ENCODE measurements around the gene RPS6KA2. TPM values are rescaled to one million over a fixed set of nuclear protein-coding genes. Genes with fewer than 3 reads are reported as not detected.
A peak's percentile ranks its signal among the peaks of the same experiment; 100 is the strongest.

RPS6KA2 gene
- total RNA-seq, 3 donors from 2014 or later (not counting 1 experiment from before 2014, with no cell fraction given): 2.8 to 4.5 (median 2.9) TPM

DNA sequence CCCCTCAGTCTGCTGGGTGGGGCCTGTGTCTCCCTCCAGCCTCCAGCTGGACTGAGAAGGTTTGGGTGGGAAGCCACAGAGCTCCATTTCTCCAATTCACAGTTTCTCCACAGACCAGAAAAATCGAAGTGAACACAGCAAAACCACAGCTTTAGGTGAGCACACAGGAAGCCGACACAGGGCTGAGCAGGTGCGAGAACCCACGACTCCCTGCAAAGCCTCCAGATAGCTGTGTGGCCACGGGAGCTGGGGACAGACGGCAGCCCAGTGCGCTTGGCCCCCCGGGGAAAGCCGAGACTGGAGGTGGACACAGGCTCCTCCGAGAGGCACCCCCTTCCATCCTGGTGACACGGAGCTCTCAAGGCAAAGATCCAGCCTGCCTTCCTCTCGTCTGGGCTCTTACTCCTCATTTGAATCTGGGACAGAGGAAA is 215.3 kb downstream of the RPS6KA2 start:
- Mint-ChIP-seq H3K27me3 (ENCODE audit: low read depth in 2 of 2) (peaks cover 18 to 28% of the 10 kb centered on the region in 2 donors), H3K27ac (peak overlapping the region in 1 of 2 donors; percentile 18), H3K4me3 (peak overlapping the region; percentile 26), H3K36me3 (no peaks in the 10 kb centered on the region), H3K9me3 (peaks cover 3 to 11% of the 10 kb centered on the region in 2 donors), H3K4me1 (peaks cover 32 to 48% of the 10 kb centered on the region in 2 donors)
- peak in 1 of 2 donors; percentile 73 for DNase-seq
- Histone ChIP-seq H3K4me3 (ENCODE audit: low read length) (no peak overlapping the region), H3K9me3 (ENCODE audit: control insufficient read depth, insufficient read depth, low read length) (peaks cover 3% of the 10 kb centered on the region), H3K36me3 (ENCODE audit: control insufficient read depth, insufficient read depth, low read length) (no peaks in the 10 kb centered on the region), H3K27ac (ENCODE audit: low read length) (no peak overlapping the region), H3K4me1 (ENCODE audit: control insufficient read depth, insufficient read depth, low read length) (peaks cover 57% of the 10 kb centered on the region), H3K27me3 (ENCODE audit: control insufficient read depth, insufficient read depth, low read length) (no peaks in the 10 kb centered on the region)
- TF ChIP-seq, protein P1, sequence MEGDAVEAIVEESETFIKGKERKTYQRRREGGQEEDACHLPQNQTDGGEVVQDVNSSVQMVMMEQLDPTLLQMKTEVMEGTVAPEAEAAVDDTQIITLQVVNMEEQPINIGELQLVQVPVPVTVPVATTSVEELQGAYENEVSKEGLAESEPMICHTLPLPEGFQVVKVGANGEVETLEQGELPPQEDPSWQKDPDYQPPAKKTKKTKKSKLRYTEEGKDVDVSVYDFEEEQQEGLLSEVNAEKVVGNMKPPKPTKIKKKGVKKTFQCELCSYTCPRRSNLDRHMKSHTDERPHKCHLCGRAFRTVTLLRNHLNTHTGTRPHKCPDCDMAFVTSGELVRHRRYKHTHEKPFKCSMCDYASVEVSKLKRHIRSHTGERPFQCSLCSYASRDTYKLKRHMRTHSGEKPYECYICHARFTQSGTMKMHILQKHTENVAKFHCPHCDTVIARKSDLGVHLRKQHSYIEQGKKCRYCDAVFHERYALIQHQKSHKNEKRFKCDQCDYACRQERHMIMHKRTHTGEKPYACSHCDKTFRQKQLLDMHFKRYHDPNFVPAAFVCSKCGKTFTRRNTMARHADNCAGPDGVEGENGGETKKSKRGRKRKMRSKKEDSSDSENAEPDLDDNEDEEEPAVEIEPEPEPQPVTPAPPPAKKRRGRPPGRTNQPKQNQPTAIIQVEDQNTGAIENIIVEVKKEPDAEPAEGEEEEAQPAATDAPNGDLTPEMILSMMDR (IDR thresholded peaks at IDR 0.05): no peak
- ATAC-seq: peak in 2 of 3 donors; percentile 41 to 42
- WGBS (ENCODE audit: insufficient coverage): 17% methylated on average over 12 of the region's 12 CpGs
- intact Hi-C loops (cut with micrococcal nuclease): no loop called here

GRCh38 chr6:166411271-166411670 is 215.8 kb downstream of the RPS6KA2 start:
- Mint-ChIP-seq H3K4me1 (peaks cover 28 to 43% of the 10 kb centered on the region in 2 donors), H3K36me3 (no peaks in the 10 kb centered on the region), H3K27me3 (ENCODE audit: low read depth in 2 of 2) (peaks cover 18 to 26% of the 10 kb centered on the region in 2 donors), H3K27ac (no peak overlapping the region), H3K9me3 (peaks cover 3 to 7% of the 10 kb centered on the region in 2 donors), H3K4me3 (peak overlapping the region; percentile 28)
- intact Hi-C loops (cut with micrococcal nuclease): no loop called here
- Histone ChIP-seq H3K4me3 (ENCODE audit: low read length) (no peak overlapping the region), H3K9me3 (ENCODE audit: control insufficient read depth, insufficient read depth, low read length) (peaks cover 3% of the 10 kb centered on the region), H3K27me3 (ENCODE audit: control insufficient read depth, insufficient read depth, low read length) (no peaks in the 10 kb centered on the region), H3K27ac (ENCODE audit: low read length) (no peak overlapping the region), H3K36me3 (ENCODE audit: control insufficient read depth, insufficient read depth, low read length) (no peaks in the 10 kb centered on the region), H3K4me1 (ENCODE audit: control insufficient read depth, insufficient read depth, low read length) (peaks cover 52% of the 10 kb centered on the region)
- 71% methylated on average over 15 of the region's 15 CpGs for WGBS (ENCODE audit: insufficient coverage)
- ATAC-seq (peak in 1 of 3 donors; percentile 26), DNase-seq (no peak)
- TF ChIP-seq, protein P1 (IDR thresholded peaks at IDR 0.05): no peak

DNA sequence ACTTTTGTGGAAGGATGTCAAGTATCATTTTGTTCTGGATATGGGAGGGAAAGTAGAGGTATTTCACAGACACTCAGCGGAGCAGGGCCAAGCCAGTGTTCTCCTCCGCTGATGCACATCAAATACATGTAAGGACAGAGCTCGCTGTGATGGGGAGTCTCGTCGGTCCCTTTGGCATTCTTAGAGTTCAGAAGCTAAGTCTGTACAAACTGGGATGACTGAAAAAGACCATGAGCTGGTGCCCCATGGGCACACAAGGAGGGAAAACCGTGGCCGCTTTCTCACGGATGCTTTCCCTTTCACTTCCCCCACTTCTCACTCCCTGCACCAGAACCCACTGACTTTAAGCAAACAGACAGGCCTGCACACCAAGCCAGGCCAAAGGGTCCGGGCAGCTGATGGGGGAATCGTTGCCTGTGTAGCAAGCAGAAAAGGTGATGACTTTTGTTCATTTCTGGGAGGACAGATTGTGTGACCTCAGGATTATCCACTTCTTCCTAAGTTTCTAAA is 216.6 kb downstream of the RPS6KA2 start:
- no peaks in the 10 kb centered on the region for H3K36me3 Mint-ChIP-seq
- no peak for ATAC-seq
- TF ChIP-seq, protein P1 (IDR thresholded peaks at IDR 0.05): no peak
- no peak overlapping the region for H3K27ac ChIP-seq (ENCODE audit: low read length)
- peak in 1 of 2 donors; percentile 20 for DNase-seq
- intact Hi-C loops (cut with micrococcal nuclease): no loop called here
- 78% methylated on average over 10 of the region's 10 CpGs for WGBS (ENCODE audit: insufficient coverage)
- H3K36me3 ChIP-seq (ENCODE audit: control insufficient read depth, insufficient read depth, low read length): no peaks in the 10 kb centered on the region
- no peak overlapping the region for H3K4me3 Mint-ChIP-seq
- H3K27ac Mint-ChIP-seq: no peak overlapping the region
- no peaks in the 10 kb centered on the region for H3K9me3 Mint-ChIP-seq
- no peaks in the 10 kb centered on the region for H3K27me3 ChIP-seq (ENCODE audit: control insufficient read depth, insufficient read depth, low read length)
- no peaks in the 10 kb centered on the region for H3K9me3 ChIP-seq (ENCODE audit: control insufficient read depth, insufficient read depth, low read length)
- peaks cover 20 to 35% of the 10 kb centered on the region in 2 donors for H3K4me1 Mint-ChIP-seq
- no peak overlapping the region for H3K4me3 ChIP-seq (ENCODE audit: low read length)
- H3K27me3 Mint-ChIP-seq (ENCODE audit: low read depth in 2 of 2): peaks cover 18 to 27% of the 10 kb centered on the region in 2 donors
- H3K4me1 ChIP-seq (ENCODE audit: control insufficient read depth, insufficient read depth, low read length): peaks cover 45% of the 10 kb centered on the region

Measured in natural killer cell (primary cell).